ENCODE data around the gene CRTC3. TPM values are rescaled to one million over a fixed set of nuclear protein-coding genes. Genes with fewer than 3 reads are reported as not detected.
"Not testable (repeated sequence)": the region's sequence is repeated elsewhere in the genome, so short reads cannot be mapped to it uniquely, and the experiment has no call there.

Gene CRTC3
- total RNA-seq, 1 donor from 2014 or later: 52.0 TPM

DNA sequence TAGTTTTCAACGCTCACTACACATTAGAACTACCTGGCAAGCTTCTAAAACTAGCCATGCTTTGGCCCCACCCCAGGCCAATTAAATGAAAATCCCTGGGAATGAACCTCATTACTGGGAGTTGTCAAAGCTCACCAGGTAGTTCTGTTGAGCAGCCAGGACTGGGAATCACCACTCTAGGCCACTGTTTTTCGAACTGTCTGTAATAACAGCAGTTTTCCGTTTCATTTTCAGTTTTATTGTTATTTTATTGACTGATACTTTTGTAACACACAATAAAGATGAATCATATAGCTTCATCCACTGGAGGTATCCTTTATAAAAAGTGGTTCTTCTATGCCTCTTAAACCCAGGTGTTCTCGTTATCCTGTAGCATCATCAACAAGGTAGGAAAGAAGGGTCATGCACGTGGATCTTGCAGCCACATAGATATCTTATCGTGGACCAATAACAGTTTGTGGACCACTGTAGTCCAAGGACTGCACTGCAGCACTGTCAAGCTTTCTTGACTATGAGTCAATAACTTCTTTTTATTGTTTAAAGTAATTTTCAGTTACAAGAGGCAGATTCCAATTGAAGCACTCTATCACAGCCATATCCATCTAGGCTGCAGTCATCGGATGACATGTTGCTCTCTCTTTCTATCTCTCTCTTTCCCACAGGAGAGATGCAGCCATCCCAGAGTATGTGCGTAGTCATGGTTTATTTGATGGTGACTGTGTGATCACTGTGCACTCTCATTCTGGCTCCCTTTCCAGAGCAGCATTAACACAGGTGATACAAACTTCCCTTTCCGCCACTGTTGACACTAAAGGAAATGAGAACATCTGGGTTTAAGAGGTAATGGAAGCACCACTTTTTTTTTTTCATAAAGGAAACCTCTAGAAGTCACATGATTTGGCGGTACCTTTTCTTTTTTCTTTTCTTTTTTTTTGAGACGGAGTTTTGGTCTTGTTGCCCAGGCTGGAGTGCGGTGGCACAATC lies 148.4 kb downstream of the CRTC3 start:
- no peak for DNase-seq (ENCODE audit: low spot score)

DNA sequence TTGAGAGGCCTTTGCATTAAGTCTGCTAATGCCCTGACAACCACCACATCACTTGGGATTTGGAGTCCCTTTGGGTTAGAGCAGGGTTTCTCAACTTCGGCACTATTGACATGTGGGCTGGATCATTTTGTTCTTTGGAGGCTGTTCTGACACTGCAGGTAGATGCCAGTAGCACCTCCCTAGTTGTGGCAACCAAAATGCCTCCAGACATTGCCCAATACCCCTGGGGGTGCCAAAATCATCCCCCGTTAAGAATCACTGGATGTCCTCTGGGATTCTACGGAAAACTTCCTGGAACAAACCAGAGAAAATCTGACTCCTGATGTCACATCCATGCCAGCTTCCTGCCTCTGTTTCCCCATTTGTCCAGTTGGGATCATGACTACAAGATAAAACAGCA lies 150.2 kb downstream of the CRTC3 start:
- no peak for DNase-seq (ENCODE audit: low spot score)

DNA sequence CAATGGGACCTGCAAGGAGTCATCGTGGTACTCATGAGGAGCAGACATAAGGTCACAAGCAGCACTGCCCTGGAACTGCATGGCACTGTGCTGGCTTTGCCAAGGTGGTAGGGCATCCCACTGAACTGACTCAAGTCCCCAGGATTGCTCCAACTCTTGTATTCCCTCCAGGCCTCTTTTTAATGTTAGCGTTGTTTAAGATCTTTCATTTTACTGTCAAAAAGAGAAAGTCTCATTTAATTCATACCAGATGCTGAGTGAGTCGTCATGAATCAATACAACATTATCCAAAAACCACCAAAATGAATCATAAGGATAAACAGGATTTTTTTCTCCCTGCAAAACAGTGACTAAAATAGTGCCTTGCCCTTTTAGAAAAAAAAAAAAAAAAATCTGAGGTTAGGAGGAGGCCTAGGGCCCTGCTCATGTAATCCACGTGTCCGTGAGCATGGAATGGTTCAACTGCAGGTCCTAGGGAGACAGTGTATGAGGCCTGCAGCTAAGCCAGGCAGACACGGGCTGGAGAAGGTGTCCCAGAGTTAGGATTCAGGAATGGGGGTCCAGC lies 150.7 kb downstream of the CRTC3 start:
- no peak for DNase-seq (ENCODE audit: low spot score)

DNA sequence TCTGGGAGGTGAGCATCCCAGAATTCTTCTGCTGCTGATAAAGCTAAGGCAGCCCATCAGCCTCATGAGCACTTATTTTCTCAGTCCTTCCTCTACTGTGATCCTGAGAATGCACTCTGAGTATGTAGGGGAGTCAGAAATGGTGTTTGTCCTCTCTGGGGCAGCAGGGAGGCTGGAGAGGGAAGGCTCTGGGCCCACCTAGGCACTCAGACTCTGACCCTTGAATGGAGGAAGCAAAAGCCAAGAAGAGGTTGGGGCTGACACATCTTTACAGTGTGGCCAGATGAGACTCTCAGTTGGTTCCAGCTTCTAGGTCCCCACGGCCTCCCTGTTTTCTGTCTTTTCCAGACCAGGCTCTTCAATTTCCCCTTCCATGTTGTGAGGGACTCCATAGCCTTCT lies 151.3 kb downstream of the CRTC3 start:
- DNase-seq (ENCODE audit: low spot score): no peak

DNA sequence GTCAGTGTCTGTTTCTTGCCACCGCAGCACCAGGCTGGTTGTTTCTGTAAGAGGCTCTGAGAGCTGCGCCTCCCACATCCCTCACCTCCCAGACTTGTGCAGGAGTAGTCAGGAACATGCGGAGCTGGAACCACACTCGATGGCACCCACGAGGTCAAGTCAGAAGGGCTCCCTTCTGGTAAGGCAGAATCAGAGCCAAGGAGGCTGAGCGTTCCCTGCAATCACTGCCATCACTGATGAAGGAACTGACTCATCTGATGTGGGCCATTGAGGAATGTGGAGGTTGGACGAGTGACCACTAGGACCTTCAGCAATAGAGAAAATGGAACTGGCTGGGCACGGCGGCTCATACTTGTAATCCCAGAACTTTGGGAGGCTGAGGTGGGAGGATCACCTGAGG lies 151.8 kb downstream of the CRTC3 start:
- no peak for DNase-seq (ENCODE audit: low spot score)

DNA sequence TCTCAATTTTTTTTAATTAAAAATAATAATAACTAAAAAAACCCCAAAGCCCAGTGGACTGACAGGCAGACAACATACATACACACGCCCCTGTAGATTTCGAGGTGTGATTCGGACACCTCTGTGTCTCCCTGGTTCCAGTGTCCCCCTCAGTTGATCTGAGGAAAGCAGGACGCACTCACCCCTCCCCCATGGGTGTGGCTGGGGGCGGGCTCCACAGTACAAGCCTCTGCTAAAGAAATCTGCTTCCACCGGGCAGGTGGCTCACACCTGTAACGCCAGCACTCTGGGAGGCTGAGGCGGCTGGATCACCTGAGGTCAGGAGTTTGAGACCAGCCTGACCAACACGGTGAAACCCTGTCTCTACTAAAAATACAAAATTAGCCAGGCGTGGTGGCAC lies 153.6 kb downstream of the CRTC3 start:
- no peak for DNase-seq (ENCODE audit: low spot score)

DNA sequence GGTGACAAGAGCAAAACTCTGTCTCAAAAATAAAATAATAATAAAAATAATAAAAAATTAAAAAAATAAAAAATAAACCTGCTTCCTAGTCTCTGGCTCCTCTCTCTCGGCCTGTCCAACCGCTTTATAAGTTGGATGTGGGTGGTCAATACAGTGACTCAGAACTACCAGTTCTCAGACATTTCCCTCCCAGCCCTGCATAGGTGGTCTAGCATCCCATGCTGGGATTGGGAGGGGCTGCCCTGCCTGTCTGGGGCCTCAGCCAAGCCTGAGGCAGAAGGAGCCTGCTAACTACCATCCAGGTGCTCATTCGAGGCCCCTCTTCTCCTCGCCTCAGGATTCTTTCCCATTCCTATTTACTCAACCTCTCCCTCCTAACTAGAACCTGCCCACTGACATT lies 154.2 kb downstream of the CRTC3 start:
- DNase-seq (ENCODE audit: low spot score): no peak

DNA sequence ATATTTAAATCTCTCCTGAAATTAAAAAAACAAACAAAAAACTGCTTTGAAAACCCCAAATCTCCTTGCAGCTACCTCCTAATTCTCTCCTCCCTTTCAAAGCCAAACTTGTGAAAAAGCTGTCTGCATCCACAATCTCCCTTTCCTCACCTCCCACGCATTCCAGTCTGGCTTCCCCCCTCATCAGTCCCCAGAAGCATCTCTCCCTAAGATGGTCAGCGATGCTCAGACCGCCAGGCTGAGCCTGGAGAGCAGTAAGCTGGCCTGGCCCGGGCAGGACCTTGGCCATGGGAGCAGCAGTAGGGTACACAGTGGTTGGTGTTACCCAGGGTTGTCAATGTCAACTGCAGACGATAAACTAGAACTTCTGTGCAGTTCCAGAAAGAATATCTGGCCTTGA lies 154.6 kb downstream of the CRTC3 start:
- DNase-seq (ENCODE audit: low spot score): no peak

DNA sequence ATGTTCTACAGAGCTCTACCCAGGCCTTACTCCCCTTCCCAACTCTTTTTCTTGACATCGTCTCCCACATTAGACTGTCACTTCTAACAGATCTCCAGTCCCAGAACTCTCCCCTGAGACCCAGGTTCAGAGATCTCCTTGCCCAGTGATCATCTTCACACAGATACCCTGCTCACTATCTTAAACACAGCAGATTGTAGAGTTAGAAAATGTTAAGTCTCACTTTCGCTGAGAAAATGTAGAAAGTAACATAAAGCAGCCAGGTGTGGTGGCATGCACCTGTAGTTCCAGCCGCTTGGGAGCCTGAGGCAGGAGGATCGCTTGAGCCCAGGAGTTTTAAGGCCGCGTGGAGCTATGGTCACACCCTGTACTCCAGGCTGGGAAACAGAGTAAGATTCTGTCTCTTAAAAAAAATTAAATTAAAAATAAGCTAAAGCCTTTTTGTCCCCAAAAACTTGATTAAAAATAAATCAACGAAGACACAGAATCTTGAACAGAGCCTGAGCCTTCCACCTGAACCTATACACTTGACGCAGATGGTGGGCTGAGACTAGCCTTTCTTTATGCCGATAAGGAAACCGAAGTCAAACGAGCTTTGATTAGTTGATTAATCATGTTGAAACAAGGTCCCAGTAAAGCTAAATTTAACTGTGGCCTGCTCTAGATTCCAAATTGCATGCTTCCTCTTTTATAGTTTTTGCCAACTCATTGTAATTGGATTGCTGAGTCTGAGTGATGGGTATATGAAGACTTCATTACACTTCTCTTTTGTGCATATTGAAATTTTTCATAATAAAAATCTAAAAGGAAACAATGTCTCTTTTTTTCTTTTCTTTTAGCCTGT lies 156.1 kb downstream of the CRTC3 start:
- no peak for DNase-seq (ENCODE audit: low spot score)

DNA sequence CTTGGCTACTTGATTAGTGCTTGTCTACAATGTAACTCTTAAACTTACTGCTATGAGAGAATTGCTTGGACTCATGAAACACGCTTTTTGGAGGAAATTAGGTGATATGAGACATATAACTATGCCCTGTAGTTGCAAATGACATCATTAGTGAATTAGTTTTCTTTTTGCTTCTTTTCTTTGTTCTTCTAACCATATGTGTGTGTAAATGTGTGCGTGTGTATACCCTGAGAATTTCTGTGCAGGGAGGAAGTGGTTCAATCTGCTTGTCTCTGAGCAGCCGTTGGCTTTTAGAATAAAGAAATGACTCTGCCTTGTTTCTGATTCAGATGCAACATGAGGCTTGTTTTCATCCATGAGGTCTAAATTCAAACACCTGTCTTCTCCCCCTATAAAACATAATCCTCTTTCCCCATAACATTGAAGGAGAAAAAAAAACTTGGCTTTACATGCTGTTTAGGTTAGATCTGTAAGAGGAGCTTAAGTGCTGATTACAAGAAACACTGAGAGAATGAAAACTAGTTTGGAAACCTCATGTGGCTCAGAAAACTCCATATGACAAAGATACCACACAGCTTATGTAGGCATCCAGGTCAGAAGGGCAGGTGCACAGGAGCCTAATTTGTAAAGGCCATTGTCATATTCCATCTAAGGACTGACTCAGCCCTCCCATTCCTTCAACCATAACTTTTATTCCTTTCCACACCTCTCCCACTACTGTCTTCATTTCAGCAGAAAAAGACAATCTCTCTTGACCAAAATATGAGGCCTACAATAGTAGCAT lies 156.9 kb downstream of the CRTC3 start:
- DNase-seq (ENCODE audit: low spot score): no peak

DNA sequence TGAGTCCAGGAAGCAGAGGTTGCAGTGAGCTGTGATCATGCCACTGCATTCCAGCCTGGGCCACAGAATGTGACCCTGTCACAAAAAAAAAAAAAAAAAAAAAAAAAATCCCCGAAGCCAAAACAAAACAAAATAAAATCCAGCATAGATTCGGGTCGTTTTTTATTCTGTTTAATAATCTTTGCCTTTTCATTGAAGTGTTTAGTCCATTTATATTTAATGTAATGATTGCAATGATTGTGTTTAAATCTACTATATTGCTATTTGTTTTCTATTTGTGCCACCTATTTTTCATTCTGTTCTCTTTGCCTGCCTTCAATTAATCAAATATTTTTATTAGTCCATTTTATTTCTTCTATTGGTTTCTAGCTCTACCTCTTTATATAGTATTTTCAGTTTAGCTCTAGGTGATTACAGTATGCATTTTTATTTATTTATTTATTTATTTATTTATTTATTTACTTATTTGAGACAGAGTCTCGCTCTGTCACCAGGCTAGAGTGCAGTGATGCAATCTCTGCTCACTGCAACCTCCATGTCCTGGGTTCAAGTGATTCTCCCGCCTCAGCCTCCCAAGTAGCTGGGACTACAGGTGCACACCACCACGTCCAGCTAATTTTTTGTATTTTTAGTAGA lies 159.7 kb downstream of the CRTC3 start:
- DNase-seq (ENCODE audit: low spot score): not testable (repeated sequence)

DNA sequence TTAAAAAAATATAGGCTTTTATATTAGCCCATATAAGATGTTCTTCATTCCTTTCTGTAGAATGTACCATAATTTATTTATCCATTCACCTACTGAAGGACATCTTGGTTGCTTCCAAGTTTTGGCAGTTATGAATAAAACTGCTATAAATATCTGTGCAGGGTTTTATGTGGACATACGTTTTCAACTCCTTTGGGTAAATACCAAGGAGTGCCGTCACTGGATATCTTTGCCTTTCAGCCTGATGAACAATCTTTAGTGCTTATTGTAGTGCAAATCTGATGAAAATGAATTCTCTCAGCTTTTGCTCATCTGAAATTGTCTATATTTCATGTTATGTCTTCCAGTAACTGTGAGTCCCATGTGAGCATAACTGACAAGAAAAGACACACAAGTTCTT lies 160.9 kb downstream of the CRTC3 start:
- DNase-seq (ENCODE audit: low spot score): no peak

DNA sequence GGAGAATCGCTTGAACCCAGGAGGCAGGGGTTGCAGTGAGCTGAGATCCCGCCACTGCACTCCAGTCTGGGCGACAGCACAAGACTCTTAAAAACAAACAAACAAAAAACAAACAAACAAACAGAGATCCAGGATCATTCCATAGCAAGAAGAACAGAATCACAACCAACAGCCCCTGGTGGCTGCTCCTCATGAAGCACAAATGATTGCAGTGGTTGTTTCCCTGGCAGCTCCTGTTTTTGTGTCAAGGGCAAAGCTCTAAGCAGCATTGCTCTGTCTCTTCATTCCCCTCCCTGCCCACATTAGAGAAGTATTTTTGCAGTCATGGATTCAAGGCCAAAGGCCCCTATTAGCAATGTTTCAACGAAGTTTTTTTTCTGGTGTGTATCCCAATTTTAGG lies 161.6 kb downstream of the CRTC3 start:
- no peak for DNase-seq (ENCODE audit: low spot score)

DNA sequence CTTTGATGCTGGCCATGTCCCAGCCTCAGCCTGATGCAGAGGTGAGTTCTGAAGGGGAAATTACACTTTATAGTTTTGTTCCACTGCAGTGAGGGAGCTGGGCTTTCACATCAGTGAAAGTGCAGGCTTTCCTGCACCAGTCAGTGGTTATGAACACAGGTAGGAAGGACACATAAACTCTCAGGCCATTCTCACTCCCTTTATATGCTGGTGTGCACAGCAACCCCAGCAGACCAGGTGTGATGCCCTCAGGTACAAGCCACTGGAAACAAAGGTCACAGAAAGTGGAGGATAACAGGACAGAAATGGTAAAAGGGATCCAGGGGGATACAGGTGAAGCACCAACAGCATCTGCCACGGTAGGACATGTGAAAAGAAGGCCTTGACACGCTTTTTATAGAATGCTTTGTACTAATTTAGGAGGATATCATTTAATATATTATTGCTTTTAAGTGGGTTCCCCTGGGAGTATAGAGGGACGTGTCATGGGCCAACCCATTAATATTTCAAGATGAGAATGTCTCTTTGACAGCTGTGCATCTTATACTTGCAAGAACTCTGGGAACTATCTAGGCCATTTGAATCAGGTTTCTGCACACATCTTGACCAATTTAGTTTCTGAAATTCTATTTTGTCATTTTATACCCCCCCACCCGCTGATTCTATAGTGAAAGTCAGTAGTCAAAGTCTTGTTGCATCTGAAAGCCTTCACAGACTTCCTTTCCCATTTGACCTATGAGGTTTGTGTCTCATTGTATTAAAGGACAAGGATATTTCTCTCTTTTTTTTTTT lies 162.5 kb downstream of the CRTC3 start:
- DNase-seq (ENCODE audit: low spot score): no peak

Other genes with a start within 250 kb of the CRTC3 start
- gene ZNF774, start 177.6 kb upstream of the CRTC3 start, total RNA-seq: 18.4 TPM
- 159 TPM for gene IQGAP1, start 141.7 kb upstream of the CRTC3 start, total RNA-seq
- 1.2 TPM for gene BLM, start 187.4 kb downstream of the CRTC3 start, total RNA-seq